Liver (tissue), 9 donors: Measurements from ENCODE around the gene TSPOAP1. TPM values are rescaled to one million over a fixed set of nuclear protein-coding genes. Genes with fewer than 3 reads are reported as not detected.

Experiments
- DNase-seq: peaks from one replicate; pipeline ENCODE4 v3.0.0-alpha.2; 2017; ENCODE audit warnings: low spot score
- H3K27ac ChIP-seq, 2 donors: one replicate each; pipeline ENCODE4 v1.7.0; 2013; ENCODE audit warnings: inconsistent platforms in 2 of 2, low read length in 2 of 2, control low read depth in 1 of 2, low read depth in 1 of 2, mild to moderate bottlenecking in 1 of 2
- H3K27me3 ChIP-seq, 4 donors: one replicate each; pipeline versions ENCODE4 v1.6.1 to v1.7.0; 2013; ENCODE audit warnings: low read length in 3 of 4, inconsistent platforms in 1 of 4, mild to moderate bottlenecking in 1 of 4, moderate library complexity in 1 of 4; ENCODE audit not compliant: control insufficient read depth in 4 of 4, insufficient read depth in 4 of 4
- H3K36me3 ChIP-seq, 4 donors: one replicate each; pipeline versions ENCODE4 v1.6.1 to v1.7.0; 2013; ENCODE audit warnings: low read length in 3 of 4, mild to moderate bottlenecking in 3 of 4, low read depth in 1 of 4, moderate library complexity in 1 of 4; ENCODE audit not compliant: control insufficient read depth in 4 of 4, insufficient read depth in 3 of 4
- H3K4me1 ChIP-seq, 4 donors: one replicate each; pipeline versions ENCODE4 v1.6.1 to v1.7.0; 2013; ENCODE audit warnings: low read length in 3 of 4, mild to moderate bottlenecking in 3 of 4, moderate library complexity in 1 of 4; ENCODE audit not compliant: control insufficient read depth in 4 of 4, insufficient read depth in 4 of 4
- H3K4me3 ChIP-seq, 3 donors: one replicate each; pipeline versions ENCODE4 v1.6.1 to v1.7.0; 2013; ENCODE audit warnings: low read length in 3 of 3, control low read depth in 1 of 3, low read depth in 1 of 3, mild to moderate bottlenecking in 1 of 3
- H3K9ac ChIP-seq, 2 donors: one replicate each; pipeline ENCODE4 v1.7.0; 2013; ENCODE audit warnings: low read length in 2 of 2, mild to moderate bottlenecking in 2 of 2, moderate library complexity in 2 of 2, control low read depth in 1 of 2, low read depth in 1 of 2
- H3K9me3 ChIP-seq, 4 donors: one replicate each; pipeline versions ENCODE4 v1.6.1 to v1.7.0; 2013; ENCODE audit warnings: low read length in 3 of 4; ENCODE audit not compliant: control insufficient read depth in 4 of 4
- CTCF ChIP-seq: fragments of 150-350 bp; IDR thresholded peaks from 2 replicates; pipeline ENCODE4 v1.5.1; 2017; ENCODE audit warnings: improper control_type of control experiment, low read depth, low read length; ENCODE audit not compliant: missing input control
- FOXA1 ChIP-seq: IDR thresholded peaks from 2 replicates; pipeline ENCODE4 v1.6.1; 2016; ENCODE audit warnings: antibody characterized with exemption
- FOXA2 ChIP-seq: IDR thresholded peaks from 2 replicates; pipeline ENCODE4 v1.6.1; 2016; ENCODE audit warnings: antibody characterized with exemption
- GABPA ChIP-seq, 2 donors: IDR thresholded peaks in 1 of 2; conservative IDR thresholded peaks in 1 of 2; 2 replicates each; pipeline ENCODE4 v1.6.1; 2016; ENCODE audit warnings: antibody characterized with exemption in 2 of 2, mild to moderate bottlenecking in 1 of 2, moderate library complexity in 1 of 2
- HNF4A ChIP-seq, 2 donors: conservative IDR thresholded peaks; 2 replicates each; pipeline ENCODE4 v1.6.1; 2016; ENCODE audit warnings: antibody characterized with exemption in 2 of 2, mild to moderate bottlenecking in 2 of 2
- JUND ChIP-seq, 2 donors: IDR thresholded peaks; 2 replicates each; pipeline ENCODE4 v1.6.1; 2016; ENCODE audit warnings: antibody characterized with exemption in 2 of 2
- MAX ChIP-seq: IDR thresholded peaks from 2 replicates; pipeline ENCODE4 v1.6.1; 2016; ENCODE audit warnings: antibody characterized with exemption
- RAD21 ChIP-seq, 2 donors: IDR thresholded peaks; 2 replicates each; pipeline ENCODE4 v1.6.1; 2016; ENCODE audit warnings: antibody characterized with exemption in 2 of 2, mild to moderate bottlenecking in 2 of 2
- RXRA ChIP-seq, 2 donors: IDR thresholded peaks; 2 replicates each; pipeline ENCODE4 v1.6.1; 2017 to 2018; ENCODE audit warnings: antibody characterized with exemption in 2 of 2, mild to moderate bottlenecking in 1 of 2
- SP1 ChIP-seq: IDR thresholded peaks from 2 replicates; pipeline ENCODE4 v1.6.1; 2018; ENCODE audit warnings: antibody characterized with exemption, mild to moderate bottlenecking
- YY1 ChIP-seq: IDR thresholded peaks from 2 replicates; pipeline ENCODE4 v1.6.1; 2016; ENCODE audit warnings: antibody characterized with exemption, mild to moderate bottlenecking
- WGBS: extraction: QIAGEN DNeasy Blood & Tissue Kit; methylation state at CpG from one replicate; pipeline ENCODE4 v1.1.7; 2013; 5-methylcytosine and 5-hydroxymethylcytosine counted together
- polyA plus RNA-seq, 2 donors: library from polyadenylated mRNA; stranded (reverse) in 1 of 2; unstranded in 1 of 2; fragments of 200-250 nt in 1 of 2; fragments of >200 nt in 1 of 2; fragmentation: Nextera tagmentation in 1 of 2; extraction: Ambion mirVana in 1 of 2; gene quantifications; one replicate each; pipeline versions ENCODE4 v1.2.1 to v1.2.3, GENCODE V29; 2013 to 2015
- total RNA-seq, 2 donors: library from RNA; depleted of rRNA; stranded (reverse); fragments of >200 nt; gene quantifications; one replicate each; pipeline ENCODE4 v1.2.3, GENCODE V29; 2014
- TF ChIP-seq, protein P1 (sequence below): IDR thresholded peaks from 2 replicates; pipeline ENCODE4 v1.6.1; 2016; ENCODE audit warnings: antibody characterized with exemption, mild to moderate bottlenecking
- TF ChIP-seq, protein P2 (sequence below): IDR thresholded peaks from 2 replicates; pipeline ENCODE4 v1.6.1; 2016; ENCODE audit warnings: antibody characterized with exemption
- TF ChIP-seq, protein P3 (sequence below): IDR thresholded peaks from 2 replicates; pipeline ENCODE4 v1.6.1; 2016; ENCODE audit warnings: antibody characterized with exemption
- donor health status: healthy.
- donor health status: healthy.
- donor health status: healthy.
- donor health status: healthy.
- donor health status: healthy.

TSPOAP1 gene
- total and polyA plus RNA-seq, 4 donors: 1.5 to 4.6 (median 2.6) TPM

- H3K4me1 ChIP-seq: peaks cover 0 to 3% (median 0%) of the 10 kb centered on the region in 4 donors
- H3K9me3 ChIP-seq: no peaks in the 10 kb centered on the region
- H3K27me3 ChIP-seq: no peaks in the 10 kb centered on the region
- WGBS: 58% methylated on average over 6 of the region's 6 CpGs
- peak overlapping the region; percentile 45 to 85 for H3K27ac ChIP-seq
- H3K4me3 ChIP-seq: no peak overlapping the region
- no peaks in the 10 kb centered on the region for H3K36me3 ChIP-seq
- no peak for DNase-seq
- no peak overlapping the region for H3K9ac ChIP-seq
- TF ChIP-seq, protein P1, sequence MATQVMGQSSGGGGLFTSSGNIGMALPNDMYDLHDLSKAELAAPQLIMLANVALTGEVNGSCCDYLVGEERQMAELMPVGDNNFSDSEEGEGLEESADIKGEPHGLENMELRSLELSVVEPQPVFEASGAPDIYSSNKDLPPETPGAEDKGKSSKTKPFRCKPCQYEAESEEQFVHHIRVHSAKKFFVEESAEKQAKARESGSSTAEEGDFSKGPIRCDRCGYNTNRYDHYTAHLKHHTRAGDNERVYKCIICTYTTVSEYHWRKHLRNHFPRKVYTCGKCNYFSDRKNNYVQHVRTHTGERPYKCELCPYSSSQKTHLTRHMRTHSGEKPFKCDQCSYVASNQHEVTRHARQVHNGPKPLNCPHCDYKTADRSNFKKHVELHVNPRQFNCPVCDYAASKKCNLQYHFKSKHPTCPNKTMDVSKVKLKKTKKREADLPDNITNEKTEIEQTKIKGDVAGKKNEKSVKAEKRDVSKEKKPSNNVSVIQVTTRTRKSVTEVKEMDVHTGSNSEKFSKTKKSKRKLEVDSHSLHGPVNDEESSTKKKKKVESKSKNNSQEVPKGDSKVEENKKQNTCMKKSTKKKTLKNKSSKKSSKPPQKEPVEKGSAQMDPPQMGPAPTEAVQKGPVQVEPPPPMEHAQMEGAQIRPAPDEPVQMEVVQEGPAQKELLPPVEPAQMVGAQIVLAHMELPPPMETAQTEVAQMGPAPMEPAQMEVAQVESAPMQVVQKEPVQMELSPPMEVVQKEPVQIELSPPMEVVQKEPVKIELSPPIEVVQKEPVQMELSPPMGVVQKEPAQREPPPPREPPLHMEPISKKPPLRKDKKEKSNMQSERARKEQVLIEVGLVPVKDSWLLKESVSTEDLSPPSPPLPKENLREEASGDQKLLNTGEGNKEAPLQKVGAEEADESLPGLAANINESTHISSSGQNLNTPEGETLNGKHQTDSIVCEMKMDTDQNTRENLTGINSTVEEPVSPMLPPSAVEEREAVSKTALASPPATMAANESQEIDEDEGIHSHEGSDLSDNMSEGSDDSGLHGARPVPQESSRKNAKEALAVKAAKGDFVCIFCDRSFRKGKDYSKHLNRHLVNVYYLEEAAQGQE: no peak
- TF ChIP-seq JUND (IDR thresholded peaks at IDR 0.05) (no peak), FOXA1 (no peak)
- TF ChIP-seq, protein P2, sequence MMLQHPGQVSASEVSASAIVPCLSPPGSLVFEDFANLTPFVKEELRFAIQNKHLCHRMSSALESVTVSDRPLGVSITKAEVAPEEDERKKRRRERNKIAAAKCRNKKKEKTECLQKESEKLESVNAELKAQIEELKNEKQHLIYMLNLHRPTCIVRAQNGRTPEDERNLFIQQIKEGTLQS: no peak
Measured at GRCh38 chr17:58333736-58334207, 5.2 kb upstream of the TSPOAP1 start.

GRCh38 chr17:58332778-58333735, 4.5 kb upstream of the TSPOAP1 start:
- no peak overlapping the region for H3K9ac ChIP-seq
- H3K36me3 ChIP-seq: no peaks in the 10 kb centered on the region
- H3K9me3 ChIP-seq: no peaks in the 10 kb centered on the region
- peak overlapping the region; percentile 81 to 85 for H3K27ac ChIP-seq
- H3K4me3 ChIP-seq: peak overlapping the region in 2 of 3 donors; percentile 28 to 41
- H3K4me1 ChIP-seq: peaks cover 0 to 3% (median 0%) of the 10 kb centered on the region in 4 donors
- TF ChIP-seq GABPA (IDR thresholded peaks at IDR 0.05 in 1 of 2, conservative IDR thresholded peaks at IDR 0.05 in 1 of 2) (no peak), HNF4A (conservative IDR thresholded peaks at IDR 0.05) (no peak), FOXA1 (no peak)
- no peak for DNase-seq
- 73% methylated on average over 21 of the region's 21 CpGs for WGBS
- no peaks in the 10 kb centered on the region for H3K27me3 ChIP-seq

DNA sequence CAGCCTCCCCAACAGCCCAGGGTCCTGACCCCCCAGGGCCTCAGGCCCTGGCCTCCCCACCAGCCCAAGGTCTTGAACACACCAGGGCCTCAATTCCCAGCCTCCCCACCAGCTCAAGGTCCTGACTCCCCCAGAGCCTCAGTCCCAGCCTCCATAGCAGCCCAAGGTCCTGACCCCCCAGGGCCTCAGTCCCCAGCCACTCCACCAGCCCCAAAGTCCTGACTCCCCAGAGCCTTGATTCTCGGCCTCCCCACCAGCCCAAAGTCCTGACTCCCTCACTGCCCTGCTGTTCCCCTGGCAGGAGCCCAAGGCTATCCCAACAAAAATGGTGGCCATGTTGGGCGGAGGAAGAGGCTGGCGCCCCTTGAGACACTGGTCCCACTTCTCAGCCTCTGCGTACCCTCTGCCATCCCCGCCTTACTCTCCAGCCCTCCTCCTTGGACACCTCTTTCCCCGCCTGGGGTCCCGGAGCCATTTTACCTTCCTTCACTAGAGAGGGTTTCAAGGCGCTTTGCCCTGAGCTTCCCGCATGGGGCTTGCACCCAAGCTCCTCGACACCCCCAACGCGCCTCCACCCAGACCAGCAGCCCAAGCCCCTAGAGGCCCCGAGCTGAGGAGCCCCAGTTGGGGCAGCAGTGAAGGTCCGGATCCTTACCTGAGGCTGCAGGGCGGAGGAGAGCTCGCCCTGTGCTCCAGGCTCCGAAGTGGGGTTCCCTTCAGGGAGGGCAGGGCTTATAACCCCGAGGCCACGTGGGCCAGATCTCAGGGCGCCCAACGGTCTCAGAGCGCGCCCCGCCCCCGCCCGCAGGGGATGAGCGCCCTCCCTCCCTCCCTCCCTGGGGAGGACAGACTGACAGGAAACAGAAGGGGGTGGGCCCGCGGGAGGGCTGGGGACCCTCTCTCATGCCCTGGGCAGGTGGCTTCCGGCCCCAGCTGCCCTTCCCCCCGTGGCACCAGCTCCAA, 3.5 kb upstream of the TSPOAP1 start:
- Histone ChIP-seq H3K36me3 (no peaks in the 10 kb centered on the region), H3K27ac (peak overlapping the region; percentile 81 to 86), H3K4me3 (peak overlapping the region; percentile 33 to 64 (median 44)), H3K4me1 (peaks cover 0 to 3% (median 0%) of the 10 kb centered on the region in 4 donors), H3K9ac (peak overlapping the region; percentile 53 to 75), H3K27me3 (no peaks in the 10 kb centered on the region), H3K9me3 (no peaks in the 10 kb centered on the region)
- 71% methylated on average over 31 of the region's 31 CpGs for WGBS
- peak; percentile 85 for DNase-seq
- TF ChIP-seq HNF4A (conservative IDR thresholded peaks at IDR 0.05) (no peak), CTCF (no peak), MAX (no peak), GABPA (IDR thresholded peaks at IDR 0.05 in 1 of 2, conservative IDR thresholded peaks at IDR 0.05 in 1 of 2) (no peak), FOXA2 (no peak), RAD21 (IDR thresholded peaks at IDR 0.05) (no peak), FOXA1 (no peak), SP1 (no peak), RXRA (IDR thresholded peaks at IDR 0.05) (no peak), YY1 (no peak)
- TF ChIP-seq, protein P2: no peak
- TF ChIP-seq, protein P3, sequence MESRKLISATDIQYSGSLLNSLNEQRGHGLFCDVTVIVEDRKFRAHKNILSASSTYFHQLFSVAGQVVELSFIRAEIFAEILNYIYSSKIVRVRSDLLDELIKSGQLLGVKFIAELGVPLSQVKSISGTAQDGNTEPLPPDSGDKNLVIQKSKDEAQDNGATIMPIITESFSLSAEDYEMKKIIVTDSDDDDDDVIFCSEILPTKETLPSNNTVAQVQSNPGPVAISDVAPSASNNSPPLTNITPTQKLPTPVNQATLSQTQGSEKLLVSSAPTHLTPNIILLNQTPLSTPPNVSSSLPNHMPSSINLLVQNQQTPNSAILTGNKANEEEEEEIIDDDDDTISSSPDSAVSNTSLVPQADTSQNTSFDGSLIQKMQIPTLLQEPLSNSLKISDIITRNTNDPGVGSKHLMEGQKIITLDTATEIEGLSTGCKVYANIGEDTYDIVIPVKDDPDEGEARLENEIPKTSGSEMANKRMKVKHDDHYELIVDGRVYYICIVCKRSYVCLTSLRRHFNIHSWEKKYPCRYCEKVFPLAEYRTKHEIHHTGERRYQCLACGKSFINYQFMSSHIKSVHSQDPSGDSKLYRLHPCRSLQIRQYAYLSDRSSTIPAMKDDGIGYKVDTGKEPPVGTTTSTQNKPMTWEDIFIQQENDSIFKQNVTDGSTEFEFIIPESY: no peak
